PFSK-1 (cell line): ENCODE data around the gene GNA14.

Source experiments
- POLR2AphosphoS5 ChIP-seq: IDR thresholded peaks from 2 replicates; pipeline ENCODE4 v1.6.1; 2012; ENCODE audit warnings: low read depth, mild to moderate bottlenecking, control low read depth, low read length, moderate library complexity
- REST ChIP-seq, 2 experiments: IDR thresholded peaks; 2 replicates each; pipeline versions ENCODE4 v1.6.1 to v1.8.0; 2011 to 2012; ENCODE audit warnings: low read depth in 2 of 2, low read length in 2 of 2, control low read depth in 1 of 2, inconsistent platforms in 1 of 2, mild to moderate bottlenecking in 1 of 2, moderate library complexity in 1 of 2; ENCODE audit not compliant: insufficient read depth in 1 of 2

DNA sequence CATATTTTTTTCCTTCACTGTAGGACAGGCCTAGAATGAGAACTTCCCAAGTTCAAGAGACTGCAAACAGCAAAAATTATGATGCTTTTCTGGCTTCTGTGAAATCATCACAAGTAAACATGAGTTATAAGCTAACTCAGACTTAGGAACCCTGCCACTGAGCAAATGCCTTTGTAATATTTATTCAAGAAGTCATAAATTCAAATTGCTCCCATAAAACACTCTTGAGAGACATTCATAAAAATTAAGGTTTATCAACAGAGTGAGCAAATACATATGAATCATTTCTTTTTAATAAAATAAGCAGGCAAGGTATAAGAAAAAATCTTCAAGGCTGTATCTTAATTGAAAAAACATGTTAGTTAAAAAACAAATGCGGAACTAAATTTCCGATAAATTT is 124.2 kb downstream of the GNA14 start:
- TF ChIP-seq POLR2AphosphoS5, result no peak
- TF ChIP-seq REST (IDR thresholded peaks at IDR 0.05; ENCODE audit: insufficient read depth in 1 of 2, low read depth in 2 of 2, low read length in 2 of 2), result no peak
